Effector memory CD4-positive, alpha-beta T cell (primary cell): ENCODE measurements around the gene FHAD1.

Experiments used
- DNase-seq, 3 donors: peaks; one replicate each; pipeline ENCODE4 v3.0.0-alpha.2; 2020
- H3K27ac ChIP-seq: 2 replicates; pipeline ENCODE4 v1.7.0; 2013; ENCODE audit warnings: mild to moderate bottlenecking, low read length, moderate library complexity; ENCODE audit not compliant: insufficient read depth, poor library complexity, severe bottlenecking
- H3K27me3 ChIP-seq: replicated peaks from 2 replicates; pipeline ENCODE4 v1.7.0; 2013; ENCODE audit warnings: mild to moderate bottlenecking, low read length; ENCODE audit not compliant: insufficient read depth, control insufficient read depth, poor library complexity, severe bottlenecking
- H3K36me3 ChIP-seq: 2 replicates; pipeline ENCODE4 v1.7.0; 2013; ENCODE audit warnings: mild to moderate bottlenecking, low read length, moderate library complexity; ENCODE audit not compliant: control insufficient read depth, insufficient read depth
- H3K4me1 ChIP-seq: 2 replicates; pipeline ENCODE4 v1.7.0; 2013; ENCODE audit warnings: low read length, mild to moderate bottlenecking; ENCODE audit not compliant: control insufficient read depth, insufficient read depth, poor library complexity, severe bottlenecking
- H3K4me3 ChIP-seq: 2 replicates; pipeline ENCODE4 v1.7.0; 2013; ENCODE audit warnings: low read length, low read depth, mild to moderate bottlenecking; ENCODE audit not compliant: insufficient read depth, poor library complexity, severe bottlenecking
- H3K9me3 ChIP-seq: 2 replicates; pipeline ENCODE4 v1.7.0; 2013; ENCODE audit warnings: mild to moderate bottlenecking, low read length, moderate library complexity; ENCODE audit not compliant: control insufficient read depth

FHAD1 gene

DNA sequence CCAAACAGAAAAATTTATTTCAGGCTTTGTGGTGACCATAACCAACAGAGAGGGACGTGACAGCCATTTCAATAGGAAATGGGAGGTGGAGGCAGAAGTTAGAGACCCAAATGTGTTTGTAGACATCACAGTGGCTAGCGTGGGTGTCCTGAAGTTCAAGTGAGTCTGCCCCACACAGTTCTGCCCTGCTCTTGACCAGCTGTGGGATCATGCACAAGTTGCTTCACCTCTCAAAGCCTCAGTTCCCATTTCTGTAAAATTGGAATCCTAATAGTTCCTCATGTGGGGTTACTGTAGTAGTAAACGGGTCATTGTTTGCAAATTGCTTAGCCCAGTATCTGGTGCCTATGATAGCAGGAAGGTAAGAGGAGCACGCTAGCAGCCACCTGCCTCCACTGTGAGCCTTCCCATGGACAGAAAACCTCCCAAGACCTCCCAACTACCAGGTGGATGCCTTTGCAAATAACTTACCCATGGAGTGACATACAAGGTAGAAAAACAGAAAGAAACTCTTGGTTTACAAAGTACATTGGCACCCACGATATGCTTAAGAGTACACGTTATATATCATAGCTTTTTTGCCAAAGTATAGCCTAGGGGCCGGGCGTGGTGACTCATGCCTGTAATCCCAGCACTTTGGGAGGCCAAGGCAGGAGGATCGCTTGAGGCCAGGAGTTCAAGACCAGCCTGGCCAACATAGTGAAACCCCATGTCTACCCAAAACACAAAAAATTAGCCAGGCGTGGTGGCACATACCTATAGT lies 29.1 kb downstream of the FHAD1 start:
- H3K36me3 ChIP-seq, result no peaks in the 10 kb centered on the region
- no peak for DNase-seq
- H3K27me3 ChIP-seq, result no peaks in the 10 kb centered on the region
- H3K4me3 ChIP-seq, result no peak overlapping the region
- H3K27ac ChIP-seq, result no peak overlapping the region
- no peaks in the 10 kb centered on the region for H3K9me3 ChIP-seq
- H3K4me1 ChIP-seq, result no peaks in the 10 kb centered on the region

DNA sequence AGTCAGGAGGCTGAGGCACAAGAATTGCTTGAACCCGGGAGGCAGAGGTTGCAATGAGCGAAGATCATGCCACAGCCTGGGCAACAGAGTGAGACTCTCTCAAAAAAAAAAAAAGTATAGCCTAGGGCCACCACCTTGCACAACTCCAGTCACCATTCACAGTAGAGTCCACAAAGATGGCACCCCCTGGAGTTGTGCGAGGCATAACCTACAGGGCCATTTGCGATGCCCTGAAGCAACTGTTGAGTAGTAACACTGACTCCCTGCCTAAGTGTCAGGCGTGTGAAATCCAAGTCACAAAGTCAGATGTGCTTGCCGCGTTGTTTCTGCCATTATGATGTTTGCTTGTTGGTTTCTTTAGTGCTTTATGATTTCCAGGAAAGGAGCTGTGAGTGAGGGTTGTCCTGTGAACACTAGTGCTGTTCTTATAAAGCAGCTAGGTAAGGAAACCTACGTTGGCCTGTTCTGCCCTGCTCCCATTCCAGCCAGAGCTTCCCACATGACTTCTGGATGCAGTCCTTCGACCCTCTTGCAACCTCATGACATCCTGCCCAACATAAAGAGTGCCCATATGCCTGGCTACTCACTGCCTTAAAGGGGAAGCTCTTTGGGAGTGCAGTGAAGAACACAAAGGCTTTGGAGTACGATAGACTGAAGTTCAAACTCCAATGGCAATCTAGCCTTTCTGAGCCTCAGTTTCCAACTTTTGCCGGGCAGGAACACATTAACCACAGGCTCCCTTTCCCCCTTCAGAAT lies 29.8 kb downstream of the FHAD1 start:
- DNase-seq, result no peak
- Histone ChIP-seq H3K4me3 (no peak overlapping the region), H3K27me3 (no peaks in the 10 kb centered on the region), H3K36me3 (no peaks in the 10 kb centered on the region), H3K9me3 (no peaks in the 10 kb centered on the region), H3K27ac (no peak overlapping the region), H3K4me1 (no peaks in the 10 kb centered on the region)

DNA sequence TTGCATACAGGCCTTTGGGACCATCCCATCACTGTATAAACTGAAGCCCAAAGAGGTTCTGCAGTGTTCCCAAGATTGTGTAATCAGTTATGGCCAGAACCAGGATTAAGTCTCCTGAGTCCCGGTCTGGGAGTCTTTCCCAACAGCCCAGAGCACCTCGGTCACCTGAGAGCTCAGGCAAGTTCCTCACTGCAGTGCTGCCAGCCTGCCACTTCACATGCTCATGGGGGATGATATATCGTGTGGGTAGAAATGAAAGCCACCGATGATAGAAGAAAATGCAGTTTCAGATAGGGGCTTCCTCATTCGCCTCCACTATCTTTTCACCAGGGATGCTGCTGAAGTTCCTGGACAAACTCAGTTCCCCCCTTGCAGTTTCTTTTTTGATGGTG lies 30.4 kb downstream of the FHAD1 start:
- no peaks in the 10 kb centered on the region for H3K27me3 ChIP-seq
- H3K4me3 ChIP-seq, result no peak overlapping the region
- no peak overlapping the region for H3K27ac ChIP-seq
- no peaks in the 10 kb centered on the region for H3K36me3 ChIP-seq
- H3K9me3 ChIP-seq, result no peaks in the 10 kb centered on the region
- no peak for DNase-seq
- H3K4me1 ChIP-seq, result no peaks in the 10 kb centered on the region

DNA sequence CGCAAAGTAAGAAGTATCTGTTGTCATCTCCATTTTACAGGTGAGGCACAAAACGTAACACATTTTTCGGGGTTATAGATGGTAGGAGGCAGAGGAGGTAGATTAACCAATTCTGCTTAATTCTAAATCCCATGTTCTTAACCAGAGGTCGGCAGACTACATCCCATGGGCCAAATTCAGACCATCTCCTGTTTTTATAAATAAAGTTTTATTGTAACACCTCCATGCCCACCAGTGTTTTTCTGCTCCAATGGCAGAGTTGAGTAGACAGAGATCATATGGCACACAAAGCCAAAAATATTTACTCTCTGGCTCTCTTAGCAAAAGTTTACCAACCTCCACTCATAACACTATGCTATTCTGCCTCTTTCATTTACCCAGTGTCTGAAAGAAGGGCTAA lies 30.9 kb downstream of the FHAD1 start:
- DNase-seq, result no peak

DNA sequence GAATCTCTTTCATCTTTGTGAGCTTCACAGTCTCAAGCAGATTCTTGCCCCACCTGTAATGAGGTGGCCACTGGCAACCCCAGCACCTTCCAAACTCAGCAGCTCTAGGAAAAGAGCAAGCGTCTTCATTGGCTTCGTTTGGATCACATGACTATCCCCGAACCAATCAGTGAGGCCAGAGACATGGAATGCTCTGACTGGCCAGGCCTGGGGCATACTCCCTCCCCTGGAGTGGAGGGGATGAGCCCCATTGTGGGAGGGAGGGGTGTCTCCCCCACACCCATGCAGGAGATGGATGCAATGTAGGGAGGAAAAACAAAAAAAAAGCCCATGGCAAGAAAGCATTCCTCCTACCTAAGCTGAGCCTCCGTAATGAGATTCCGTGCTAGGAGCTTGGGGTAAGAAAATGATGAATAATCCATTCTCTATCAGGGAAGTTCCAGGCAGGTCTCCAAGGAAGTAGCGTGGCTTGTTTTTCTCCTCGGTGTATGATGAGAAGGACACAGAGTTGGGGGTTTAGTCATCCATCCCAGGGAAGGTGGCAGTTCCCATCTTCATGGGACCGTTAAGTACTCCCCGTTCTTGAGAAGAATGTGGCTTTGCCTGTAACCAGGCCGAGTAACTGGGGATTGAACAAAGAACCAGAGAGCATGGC lies 32.7 kb downstream of the FHAD1 start:
- no peaks in the 10 kb centered on the region for H3K27me3 ChIP-seq
- H3K9me3 ChIP-seq, result no peaks in the 10 kb centered on the region
- no peaks in the 10 kb centered on the region for H3K36me3 ChIP-seq
- DNase-seq, result no peak
- no peak overlapping the region for H3K27ac ChIP-seq
- no peak overlapping the region for H3K4me3 ChIP-seq
- no peaks in the 10 kb centered on the region for H3K4me1 ChIP-seq

More for the DNA sequence above, 30.9 kb downstream of the FHAD1 start:
- Histone ChIP-seq H3K27ac (no peak overlapping the region), H3K9me3 (no peaks in the 10 kb centered on the region), H3K4me1 (no peaks in the 10 kb centered on the region), H3K36me3 (no peaks in the 10 kb centered on the region), H3K4me3 (no peak overlapping the region), H3K27me3 (no peaks in the 10 kb centered on the region)

DNA sequence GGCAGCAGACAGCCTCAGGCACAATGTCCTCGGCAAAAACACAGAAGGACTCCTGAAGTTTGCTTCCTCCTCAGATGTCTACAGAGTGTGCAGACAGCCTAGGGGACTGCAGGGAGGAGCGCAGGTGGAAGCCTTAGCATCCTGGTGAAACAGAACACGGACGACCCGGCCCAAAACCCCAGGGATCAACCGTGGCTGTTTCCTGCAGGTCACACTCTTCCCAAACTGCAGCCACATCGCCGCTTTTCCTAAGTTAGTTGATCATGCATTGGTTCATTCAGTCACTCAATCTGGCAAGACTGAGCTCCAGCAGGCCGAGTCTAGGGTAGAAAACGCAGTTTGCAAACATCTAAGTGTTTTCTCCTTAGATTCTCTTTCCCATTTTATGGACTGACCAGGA lies 33.4 kb downstream of the FHAD1 start:
- H3K9me3 ChIP-seq, result no peaks in the 10 kb centered on the region
- no peaks in the 10 kb centered on the region for H3K27me3 ChIP-seq
- H3K4me3 ChIP-seq, result no peak overlapping the region
- no peak for DNase-seq
- no peak overlapping the region for H3K27ac ChIP-seq
- no peaks in the 10 kb centered on the region for H3K36me3 ChIP-seq
- no peaks in the 10 kb centered on the region for H3K4me1 ChIP-seq

DNA sequence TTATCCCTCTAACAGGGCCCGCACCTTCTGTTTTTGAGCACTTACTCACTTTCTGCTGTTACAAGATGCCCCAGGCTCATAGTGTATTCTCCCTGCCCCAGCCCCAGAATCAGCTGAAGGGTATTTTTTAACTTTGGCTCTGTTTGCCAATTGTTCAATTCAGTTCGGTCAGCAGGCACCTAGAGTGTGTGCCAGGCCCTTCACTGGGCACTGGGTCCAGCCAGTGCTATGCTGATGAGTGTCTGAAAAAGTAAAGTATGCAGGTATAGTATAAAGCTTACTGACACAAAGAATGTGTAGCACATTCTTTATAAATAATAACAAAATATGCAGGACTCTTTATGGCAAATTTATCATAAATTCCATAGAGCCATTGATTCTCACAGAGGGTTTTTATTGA lies 35.0 kb downstream of the FHAD1 start:
- no peaks in the 10 kb centered on the region for H3K9me3 ChIP-seq
- H3K27ac ChIP-seq, result no peak overlapping the region
- H3K4me1 ChIP-seq, result no peaks in the 10 kb centered on the region
- no peak overlapping the region for H3K4me3 ChIP-seq
- no peaks in the 10 kb centered on the region for H3K36me3 ChIP-seq
- no peaks in the 10 kb centered on the region for H3K27me3 ChIP-seq
- no peak for DNase-seq

DNA sequence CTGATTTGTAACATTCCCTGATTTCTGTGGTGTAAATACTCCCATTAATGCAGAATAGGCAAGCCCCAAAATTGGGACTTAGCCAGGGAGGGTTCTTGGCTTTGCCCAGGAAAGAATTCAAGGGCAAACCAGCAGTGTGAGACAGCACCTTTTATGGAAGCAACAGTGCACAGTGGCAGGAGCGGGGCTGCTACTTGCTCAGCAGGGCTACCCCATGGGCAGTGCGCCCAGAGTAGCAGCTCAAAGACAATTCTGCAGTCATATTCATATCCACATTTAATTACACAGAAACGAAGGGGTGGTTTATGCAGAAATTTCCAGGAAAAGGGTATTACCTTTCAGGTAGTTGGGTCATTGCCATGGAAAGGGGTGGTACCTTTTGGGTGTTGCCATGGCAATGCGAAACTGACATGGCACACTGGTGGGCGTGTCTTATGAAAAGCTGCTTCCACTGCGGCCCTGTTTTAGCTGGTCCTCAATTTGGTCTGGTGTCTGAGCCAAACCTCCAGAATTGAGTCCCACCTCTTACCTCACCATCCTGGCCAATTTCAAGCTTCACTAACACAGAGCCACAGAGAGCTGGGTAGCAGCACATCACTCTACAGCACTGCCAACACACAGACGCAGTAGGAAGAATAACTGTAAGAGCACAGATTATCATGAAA lies 35.9 kb downstream of the FHAD1 start:
- no peak for DNase-seq
- H3K36me3 ChIP-seq, result no peaks in the 10 kb centered on the region
- no peak overlapping the region for H3K27ac ChIP-seq
- H3K27me3 ChIP-seq, result no peaks in the 10 kb centered on the region
- H3K4me3 ChIP-seq, result no peak overlapping the region
- H3K9me3 ChIP-seq, result no peaks in the 10 kb centered on the region
- no peaks in the 10 kb centered on the region for H3K4me1 ChIP-seq

DNA sequence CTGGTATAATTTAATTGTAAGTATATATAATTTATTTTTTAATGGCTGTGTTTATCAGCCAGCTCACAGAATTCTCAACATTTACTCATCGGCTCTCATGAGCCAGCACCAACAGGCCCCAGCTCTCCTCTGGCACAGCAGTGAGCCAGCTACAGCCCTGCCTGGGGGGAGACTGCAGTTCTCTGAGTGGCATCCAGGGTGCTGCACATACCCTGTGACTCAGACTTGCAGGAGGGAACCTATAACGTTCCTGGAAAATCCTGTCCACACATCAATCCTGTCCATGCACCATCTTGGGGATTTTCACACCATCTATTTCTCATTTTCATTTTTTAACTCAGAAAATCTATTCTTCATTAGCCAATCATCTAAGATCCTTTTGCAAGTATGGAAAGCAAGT lies 36.5 kb downstream of the FHAD1 start:
- Histone ChIP-seq H3K4me3 (no peak overlapping the region), H3K9me3 (no peaks in the 10 kb centered on the region), H3K4me1 (no peaks in the 10 kb centered on the region), H3K36me3 (no peaks in the 10 kb centered on the region), H3K27ac (no peak overlapping the region), H3K27me3 (no peaks in the 10 kb centered on the region)
- DNase-seq, result no peak
